H9 (cell line): ENCODE results near the gene TIMM23. TPM values are rescaled to one million over a fixed set of nuclear protein-coding genes. Genes with fewer than 3 reads are reported as not detected.
"Not testable (repeated sequence)": the region's sequence is repeated elsewhere in the genome, so short reads cannot be mapped to it uniquely, and the experiment has no call there.

ENCODE experiments used
- DNase-seq: peaks from one replicate; pipeline ENCODE4 v3.0.0-alpha.2; 2017
- H2AFZ ChIP-seq: one replicate; pipeline ENCODE4 v1.6.1; 2013; ENCODE audit warnings: mild to moderate bottlenecking, low read length, control low read depth, moderate library complexity
- H2AK5ac ChIP-seq: 2 replicates; pipeline ENCODE4 v1.6.1; 2013; ENCODE audit warnings: low read length, control low read depth, mixed read lengths; ENCODE audit not compliant: insufficient read length
- H2BK120ac ChIP-seq: one replicate; pipeline ENCODE4 v1.6.1; 2013; ENCODE audit warnings: low read depth, mild to moderate bottlenecking, low read length, control low read depth, inconsistent platforms; ENCODE audit not compliant: poor library complexity, severe bottlenecking
- H2BK12ac ChIP-seq: 2 replicates; pipeline ENCODE4 v1.6.1; 2013; ENCODE audit warnings: low read length, control low read depth, mixed read lengths, low read depth; ENCODE audit not compliant: insufficient read length
- H2BK15ac ChIP-seq: 2 replicates; pipeline ENCODE4 v1.6.1; 2013; ENCODE audit warnings: low read depth, low read length, control low read depth
- H2BK20ac ChIP-seq: one replicate; pipeline ENCODE4 v1.6.1; 2013; ENCODE audit warnings: low read depth, mild to moderate bottlenecking, low read length, control low read depth, inconsistent platforms; ENCODE audit not compliant: poor library complexity, severe bottlenecking
- H2BK5ac ChIP-seq: 2 replicates; pipeline ENCODE4 v1.6.1; 2013; ENCODE audit warnings: low read length, control low read depth, mixed read lengths; ENCODE audit not compliant: insufficient read length
- H3K14ac ChIP-seq: 2 replicates; pipeline ENCODE4 v1.6.1; 2013; ENCODE audit warnings: low read length, control low read depth; ENCODE audit not compliant: insufficient read depth
- H3K18ac ChIP-seq: 2 replicates; pipeline ENCODE4 v1.6.1; 2013; ENCODE audit warnings: low read depth, mild to moderate bottlenecking, mixed read lengths, low read length, control low read depth; ENCODE audit not compliant: insufficient read length
- H3K23ac ChIP-seq: 2 replicates; pipeline ENCODE4 v1.6.1; 2013; ENCODE audit warnings: low read length, control low read depth, mixed read lengths, low read depth; ENCODE audit not compliant: insufficient read length
- H3K23me2 ChIP-seq: 2 replicates; pipeline ENCODE4 v1.6.1; 2013; ENCODE audit warnings: low read depth, mild to moderate bottlenecking, mixed read lengths, low read length, control low read depth; ENCODE audit not compliant: insufficient read length, poor library complexity, severe bottlenecking
- H3K27ac ChIP-seq: 2 replicates; pipeline ENCODE4 v1.5.1; 2013; ENCODE audit warnings: low read length, control low read depth, mixed read lengths, low read depth; ENCODE audit not compliant: insufficient read length
- H3K27me3 ChIP-seq: 2 replicates; pipeline ENCODE4 v1.6.1; 2013; ENCODE audit warnings: low read length, control low read depth, inconsistent platforms; ENCODE audit not compliant: insufficient read depth
- H3K4ac ChIP-seq: 2 replicates; pipeline ENCODE4 v1.6.1; 2013; ENCODE audit warnings: low read depth, mild to moderate bottlenecking, control low read depth, inconsistent platforms, low read length, moderate library complexity
- H3K4me1 ChIP-seq: 2 replicates; pipeline ENCODE4 v1.6.1; 2013; ENCODE audit warnings: low read length, control low read depth, inconsistent platforms; ENCODE audit not compliant: insufficient read depth
- H3K4me2 ChIP-seq: 2 replicates; pipeline ENCODE4 v1.6.1; 2013; ENCODE audit warnings: low read length, control low read depth, mixed read lengths; ENCODE audit not compliant: insufficient read length, insufficient read depth
- H3K56ac ChIP-seq: 2 replicates; pipeline ENCODE4 v1.6.1; 2013; ENCODE audit warnings: low read depth, mild to moderate bottlenecking, mixed read lengths, low read length, control low read depth; ENCODE audit not compliant: insufficient read length
- H3K79me1 ChIP-seq: 2 replicates; pipeline ENCODE4 v1.6.1; 2013; ENCODE audit warnings: low read depth, mild to moderate bottlenecking, moderate library complexity, low read length, control low read depth, inconsistent platforms; ENCODE audit not compliant: insufficient read depth, poor library complexity, severe bottlenecking
- H3K79me2 ChIP-seq: 2 replicates; pipeline ENCODE4 v1.6.1; 2013; ENCODE audit warnings: low read length, control low read depth, inconsistent platforms; ENCODE audit not compliant: insufficient read depth
- H3K9ac ChIP-seq: 2 replicates; pipeline ENCODE4 v1.6.1; 2013; ENCODE audit warnings: low read length, control low read depth, mixed read lengths; ENCODE audit not compliant: insufficient read length; ENCODE audit errors: extremely low read depth
- H3K9me3 ChIP-seq: one replicate; pipeline ENCODE4 v1.6.1; 2013; ENCODE audit warnings: low read depth, low read length, inconsistent platforms; ENCODE audit not compliant: control insufficient read depth
- H3T11ph ChIP-seq: one replicate; pipeline ENCODE4 v1.6.1; 2013; ENCODE audit warnings: mild to moderate bottlenecking, low read length, control low read depth, inconsistent platforms
- H4K20me1 ChIP-seq: one replicate; pipeline ENCODE4 v1.6.1; 2013; ENCODE audit not compliant: control insufficient read depth, insufficient read length, insufficient read depth
- H4K5ac ChIP-seq: 2 replicates; pipeline ENCODE4 v1.6.1; 2013; ENCODE audit warnings: low read depth, mild to moderate bottlenecking, mixed read lengths, low read length, control low read depth; ENCODE audit not compliant: insufficient read length
- H4K8ac ChIP-seq: replicated peaks from 2 replicates; pipeline ENCODE4 v1.6.1; 2013; ENCODE audit warnings: low read length, control low read depth, mixed read lengths, low read depth; ENCODE audit not compliant: insufficient read length
- H4K91ac ChIP-seq: 2 replicates; pipeline ENCODE4 v1.6.1; 2013; ENCODE audit warnings: low read depth, mild to moderate bottlenecking, moderate library complexity, mixed read lengths, low read length, control low read depth; ENCODE audit not compliant: insufficient read length
- H3K27ac Mint-ChIP-seq, 3 experiments: 2 replicates in 2 of 3; 3 replicates in 1 of 3; pipeline ENCODE4 v1.8.0; 2020 to 2021; ENCODE audit warnings: mixed read lengths in 3 of 3, mild to moderate bottlenecking in 1 of 3, moderate library complexity in 1 of 3
- H3K27me3 Mint-ChIP-seq: 2 replicates; pipeline ENCODE4 v1.8.0; 2021; ENCODE audit warnings: low read depth, mild to moderate bottlenecking, moderate library complexity, mixed read lengths
- H3K36me3 Mint-ChIP-seq, 3 experiments: 2 replicates in 2 of 3; 3 replicates in 1 of 3; pipeline ENCODE4 v1.8.0; 2020 to 2021; ENCODE audit warnings: low read depth in 3 of 3, mixed read lengths in 3 of 3; ENCODE audit not compliant: insufficient read depth in 1 of 3
- H3K4me1 Mint-ChIP-seq, 2 experiments: 2 replicates each; pipeline ENCODE4 v1.8.0; 2020; ENCODE audit warnings: mixed read lengths in 2 of 2
- H3K4me3 Mint-ChIP-seq, 2 experiments: 2 replicates in 1 of 2; 3 replicates in 1 of 2; pipeline ENCODE4 v1.8.0; 2020 to 2021; ENCODE audit warnings: mild to moderate bottlenecking in 2 of 2, mixed read lengths in 2 of 2, moderate library complexity in 1 of 2
- H3K9me3 Mint-ChIP-seq, 2 experiments: 2 replicates in 1 of 2; 3 replicates in 1 of 2; pipeline ENCODE4 v1.8.0; 2020; ENCODE audit warnings: mild to moderate bottlenecking in 2 of 2, mixed read lengths in 2 of 2, moderate library complexity in 1 of 2
- WGBS: extraction: QIAGEN DNeasy Blood & Tissue Kit; methylation state at CpG from one replicate; pipeline ENCODE4 v1.1.7; 2013; ENCODE audit warnings: missing lambda C conversion rate, low lambda C conversion rate, mixed read lengths; ENCODE audit not compliant: insufficient read length; ENCODE audit errors: extremely low coverage; 5-methylcytosine and 5-hydroxymethylcytosine counted together
- total RNA-seq: library from RNA; stranded (reverse); gene quantifications from 2 replicates; pipeline ENCODE4 v1.2.1, GENCODE V29; 2021

The TIMM23 gene
- total RNA-seq, 1 experiment from 2014 or later: 105 TPM

GRCh38 chr10:45962686-45963452 lies 9.4 kb upstream of the TIMM23 start:
- H3K4me2 ChIP-seq, H2BK5ac ChIP-seq, H4K20me1 ChIP-seq, H3K79me2 ChIP-seq, H3K23ac ChIP-seq, H3K4me1 Mint-ChIP-seq, H3K79me1 ChIP-seq, DNase-seq, H2BK120ac ChIP-seq, H3K4me1 ChIP-seq, H2BK12ac ChIP-seq, H3T11ph ChIP-seq, H3K18ac ChIP-seq, H3K27ac ChIP-seq, H2BK15ac ChIP-seq, H3K9ac ChIP-seq, H3K23me2 ChIP-seq, H2AFZ ChIP-seq, H2BK20ac ChIP-seq, H3K56ac ChIP-seq, H3K27me3 Mint-ChIP-seq, H3K27me3 ChIP-seq, H2AK5ac ChIP-seq, H3K14ac ChIP-seq, H3K4me3 Mint-ChIP-seq, H4K5ac ChIP-seq, H4K91ac ChIP-seq, H4K8ac ChIP-seq, H3K9me3 Mint-ChIP-seq, H3K27ac Mint-ChIP-seq, H3K9me3 ChIP-seq, H3K4ac ChIP-seq: not testable (repeated sequence)
- peaks cover 0 to 16% (median 0%) of the 10 kb centered on the region in 3 experiments; a peak in 3 of 7 replicates for H3K36me3 Mint-ChIP-seq
- no CpG with 5 or more reads among the region's 6 CpGs for WGBS

GRCh38 chr10:45971019-45971418 lies 1.3 kb upstream of the TIMM23 start:
- not testable (repeated sequence) for H2AFZ ChIP-seq, H2BK20ac ChIP-seq, H2AK5ac ChIP-seq, H3K18ac ChIP-seq, H2BK120ac ChIP-seq, H2BK5ac ChIP-seq, H3K27ac ChIP-seq, H3K79me1 ChIP-seq, H4K8ac ChIP-seq, H4K91ac ChIP-seq, H3K4ac ChIP-seq, H3K27me3 Mint-ChIP-seq, H4K5ac ChIP-seq, H3K56ac ChIP-seq, H3K23ac ChIP-seq, H3K4me1 ChIP-seq, H2BK12ac ChIP-seq, H3K9me3 ChIP-seq, H3K27me3 ChIP-seq, H3K27ac Mint-ChIP-seq, H3T11ph ChIP-seq, H4K20me1 ChIP-seq, H3K14ac ChIP-seq, H2BK15ac ChIP-seq, DNase-seq, H3K9me3 Mint-ChIP-seq, H3K23me2 ChIP-seq
- WGBS: no CpG with 5 or more reads among the region's 14 CpGs
- Histone ChIP-seq H3K79me2 (peaks cover 23% of the 10 kb centered on the region; the same call in 1 of the 2 replicates), H3K9ac (peak overlapping the region; percentile 73), H3K4me2 (peak overlapping the region; percentile 67)
- Mint-ChIP-seq H3K36me3 (peaks cover 6 to 20% (median 16%) of the 10 kb centered on the region in 3 experiments; a peak in 5 of 7 replicates), H3K4me3 (peak overlapping the region; percentile 99), H3K4me1 (peaks cover 13 to 22% of the 10 kb centered on the region in 2 experiments)
